GM23338 (cell line): ENCODE measurements around the gene IHH. TPM values are rescaled to one million over a fixed set of nuclear protein-coding genes. Genes with fewer than 3 reads are reported as not detected.

Source experiments
- ATAC-seq: fragments of 200-7000 bp; cut with Tn5 transposase; 3 replicates; pipeline ENCODE4 v1.9.1; 2020
- DNase-seq: peaks from one replicate; pipeline ENCODE4 v3.0.0-alpha.2; 2015; ENCODE audit warnings: low spot score
- H2AFZ ChIP-seq: fragments of 200-600 bp; sonication (generic); 2 replicates; pipeline ENCODE4 v1.8.0; 2016; ENCODE audit warnings: antibody characterized with exemption, mild to moderate bottlenecking, moderate library complexity
- H3F3A ChIP-seq: fragments of 200-600 bp; sonication (generic); replicated peaks from 2 replicates; pipeline ENCODE4 v1.8.0; 2017; ENCODE audit warnings: antibody characterized with exemption, mixed run types, low read depth
- H3K27ac ChIP-seq: fragments of 200-600 bp; sonication (generic); 2 replicates; pipeline ENCODE4 v1.6.1; 2016; ENCODE audit warnings: low read depth
- H3K27me3 ChIP-seq: fragments of 200-600 bp; sonication (generic); 2 replicates; pipeline ENCODE4 v1.8.0; 2016; ENCODE audit warnings: mild to moderate bottlenecking, mixed run types, moderate library complexity; ENCODE audit not compliant: insufficient read depth
- H3K36me3 ChIP-seq: fragments of 200-600 bp; sonication (generic); 2 replicates; pipeline ENCODE4 v1.8.0; 2016; ENCODE audit warnings: mild to moderate bottlenecking; ENCODE audit not compliant: insufficient read depth
- H3K4me1 ChIP-seq: fragments of 200-600 bp; sonication (generic); 2 replicates; pipeline ENCODE4 v1.8.0; 2016; ENCODE audit warnings: mild to moderate bottlenecking, moderate library complexity; ENCODE audit not compliant: insufficient read depth
- H3K4me2 ChIP-seq: fragments of 200-600 bp; sonication (generic); 2 replicates; pipeline ENCODE4 v1.7.1; 2017; ENCODE audit warnings: mixed run types
- H3K4me3 ChIP-seq: fragments of 200-600 bp; sonication (generic); 2 replicates; pipeline ENCODE4 v1.6.1; 2016; ENCODE audit warnings: mixed run types
- H3K79me2 ChIP-seq: fragments of 200-600 bp; sonication (generic); replicated peaks from 2 replicates; pipeline ENCODE4 v1.8.0; 2017; ENCODE audit warnings: mild to moderate bottlenecking; ENCODE audit not compliant: insufficient read depth
- H3K9me2 ChIP-seq: fragments of 200-600 bp; sonication (generic); 2 replicates; pipeline ENCODE4 v1.8.0; 2017; ENCODE audit not compliant: insufficient read depth
- H4K20me1 ChIP-seq: fragments of 200-600 bp; sonication (generic); replicated peaks from 2 replicates; pipeline ENCODE4 v1.8.0; 2017; ENCODE audit warnings: mild to moderate bottlenecking; ENCODE audit not compliant: insufficient read depth
- H3K27ac Mint-ChIP-seq: 2 replicates; pipeline ENCODE4 v1.8.0; 2020; ENCODE audit warnings: inconsistent platforms, mild to moderate bottlenecking, moderate library complexity, mixed read lengths
- H3K27me3 Mint-ChIP-seq: 3 replicates; pipeline ENCODE4 v1.8.0; 2022; ENCODE audit warnings: low read depth, mild to moderate bottlenecking, moderate library complexity, mixed read lengths, inconsistent platforms; ENCODE audit not compliant: insufficient read depth, poor library complexity
- H3K36me3 Mint-ChIP-seq: 3 replicates; pipeline ENCODE4 v1.8.0; 2021; ENCODE audit warnings: low read depth, mild to moderate bottlenecking, inconsistent platforms, moderate library complexity, mixed read lengths
- H3K4me1 Mint-ChIP-seq: 3 replicates; pipeline ENCODE4 v1.8.0; 2020; ENCODE audit warnings: mild to moderate bottlenecking, inconsistent platforms, mixed read lengths
- H3K4me3 Mint-ChIP-seq: 3 replicates; pipeline ENCODE4 v1.8.0; 2021; ENCODE audit warnings: moderate library complexity, mild to moderate bottlenecking, inconsistent platforms, mixed read lengths
- H3K9me3 Mint-ChIP-seq: 3 replicates; pipeline ENCODE4 v1.8.0; 2020; ENCODE audit warnings: moderate library complexity, mild to moderate bottlenecking, inconsistent platforms, mixed read lengths
- CREB1 ChIP-seq: fragments of 250-450 bp; sonication (Bioruptor Pico); IDR thresholded peaks from 2 replicates; pipeline ENCODE4 v1.5.0; 2020; ENCODE audit warnings: low read depth, mild to moderate bottlenecking, moderate library complexity
- EZH2phosphoT487 ChIP-seq: fragments of 200-600 bp; sonication (generic); IDR thresholded peaks from one replicate; pipeline ENCODE4 v1.8.1; 2018; ENCODE audit warnings: antibody characterized with exemption; ENCODE audit not compliant: unreplicated experiment
- JUNB ChIP-seq: IDR thresholded peaks from one replicate; pipeline ENCODE4 v1.6.1; 2016; ENCODE audit warnings: antibody characterized with exemption; ENCODE audit not compliant: unreplicated experiment
- POLR2AphosphoS5 ChIP-seq: IDR thresholded peaks from 2 replicates; pipeline ENCODE4 v1.6.1; 2016; ENCODE audit warnings: antibody characterized with exemption, low read depth
- STAT1 ChIP-seq: IDR thresholded peaks from one replicate; pipeline ENCODE4 v1.6.1; 2016; ENCODE audit warnings: antibody characterized with exemption; ENCODE audit not compliant: unreplicated experiment
- ZNF114 ChIP-seq: fragments of 250-450 bp; sonication (Bioruptor Pico); IDR thresholded peaks from 2 replicates; pipeline ENCODE4 v1.5.0; 2020; ENCODE audit warnings: mild to moderate bottlenecking, moderate library complexity
- polyA plus RNA-seq: library from polyadenylated mRNA; unstranded; fragments of >200 nt; fragmentation: Nextera tagmentation; extraction: Ambion mirVana; gene quantifications from 2 replicates; pipeline ENCODE4 v1.2.1, GENCODE V29; 2016
- total RNA-seq: library from RNA; depleted of rRNA; stranded (reverse); fragments of >200 nt; shearing (Covaris generic); gene quantifications from 2 replicates; pipeline ENCODE4 v1.2.3, GENCODE V29; 2014
- TF ChIP-seq, protein P1 (sequence below): fragments of 250-450 bp; sonication (Bioruptor Pico); IDR thresholded peaks from 2 replicates; pipeline ENCODE4 v1.5.0; 2020; ENCODE audit warnings: mild to moderate bottlenecking, moderate library complexity
- TF ChIP-seq, protein P2 (sequence below), 2 experiments: fragments of 200-600 bp in 1 of 2; sonication (generic) in 1 of 2; conservative IDR thresholded peaks; 2 replicates each; pipeline versions ENCODE4 v1.5.1 to v1.6.1; 2016 to 2017; ENCODE audit warnings: antibody characterized with exemption in 2 of 2, low read depth in 2 of 2, mild to moderate bottlenecking in 2 of 2, moderate library complexity in 1 of 2
- TF ChIP-seq, protein P3 (sequence below): IDR thresholded peaks from one replicate; pipeline ENCODE4 v1.6.1; 2018; ENCODE audit warnings: antibody characterized with exemption; ENCODE audit not compliant: unreplicated experiment
- TF ChIP-seq, protein P4 (sequence below): IDR thresholded peaks from 2 replicates; pipeline ENCODE4 v1.6.1; 2016; ENCODE audit warnings: antibody characterized with exemption

IHH gene
- total and polyA plus RNA-seq, 2 experiments from 2014 or later = not detected

DNA sequence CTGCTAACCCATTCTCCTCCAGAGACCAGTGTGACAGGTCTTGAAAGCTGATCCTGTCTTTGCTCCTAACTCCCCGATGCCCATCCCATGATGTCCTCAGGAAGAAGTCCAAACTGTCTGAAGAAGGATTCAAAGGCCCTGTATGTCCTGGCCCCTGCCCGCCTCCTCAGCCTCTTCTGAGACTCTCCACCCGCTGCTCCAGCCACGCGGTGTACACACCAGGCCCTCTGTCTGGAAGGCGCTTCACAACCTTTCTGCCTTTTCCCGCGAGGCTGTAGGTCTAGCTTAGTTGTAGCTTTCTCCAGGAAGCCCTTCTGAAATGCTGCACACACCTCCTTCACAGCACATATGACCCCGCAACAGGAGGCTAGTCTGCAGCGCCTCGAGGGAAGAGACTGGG, 44.0 kb downstream of the IHH start:
- Histone ChIP-seq H3F3A (no peaks in the 10 kb centered on the region), H3K79me2 (no peaks in the 10 kb centered on the region), H2AFZ (no peak overlapping the region), H3K4me2 (no peak overlapping the region), H3K9me2 (no peaks in the 10 kb centered on the region), H3K27me3 (no peaks in the 10 kb centered on the region), H3K4me1 (no peaks in the 10 kb centered on the region), H3K4me3 (no peak overlapping the region), H3K27ac (no peak overlapping the region), H4K20me1 (no peaks in the 10 kb centered on the region), H3K36me3 (no peaks in the 10 kb centered on the region)
- no peaks in the 10 kb centered on the region for H3K9me3 Mint-ChIP-seq
- no peaks in the 10 kb centered on the region for H3K36me3 Mint-ChIP-seq
- DNase-seq = no peak
- H3K27ac Mint-ChIP-seq = no peak overlapping the region
- no peak for ATAC-seq
- peaks cover 8% of the 10 kb centered on the region for H3K27me3 Mint-ChIP-seq
- no peaks in the 10 kb centered on the region for H3K4me1 Mint-ChIP-seq
- no peak overlapping the region for H3K4me3 Mint-ChIP-seq
- no peak for TF ChIP-seq STAT1

DNA sequence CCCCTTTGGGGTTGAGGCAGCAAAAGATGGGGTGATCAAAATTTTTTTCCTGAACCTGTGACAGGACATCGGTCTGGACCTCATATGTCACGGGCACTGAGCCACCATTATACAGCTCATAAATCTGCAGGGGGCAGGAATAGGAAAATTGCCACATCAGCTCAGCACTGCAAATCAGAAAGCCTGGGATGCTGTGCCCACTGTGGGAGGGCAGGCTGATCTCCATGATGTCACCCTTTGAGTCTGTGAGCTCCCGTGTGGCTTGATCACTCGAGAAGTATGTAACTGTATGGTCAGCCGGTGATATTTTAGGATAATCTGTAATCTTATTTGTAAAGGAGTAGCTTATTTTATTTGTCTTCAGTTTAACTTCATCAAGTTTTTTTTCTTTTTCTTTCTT, 49.8 kb downstream of the IHH start:
- no peaks in the 10 kb centered on the region for H3K79me2 ChIP-seq
- no peaks in the 10 kb centered on the region for H3K4me1 ChIP-seq
- H3K27ac ChIP-seq = no peak overlapping the region
- H3K4me3 ChIP-seq = no peak overlapping the region
- Mint-ChIP-seq H3K36me3 (no peaks in the 10 kb centered on the region), H3K4me1 (no peaks in the 10 kb centered on the region), H3K4me3 (no peak overlapping the region), H3K9me3 (no peaks in the 10 kb centered on the region; the same call in 2 of the 3 replicates), H3K27me3 (peaks cover 8% of the 10 kb centered on the region), H3K27ac (no peak overlapping the region)
- H3K9me2 ChIP-seq = no peaks in the 10 kb centered on the region
- no peak for DNase-seq
- H2AFZ ChIP-seq = no peak overlapping the region
- peaks cover 17% of the 10 kb centered on the region for H3K27me3 ChIP-seq
- no peak overlapping the region for H3K4me2 ChIP-seq
- no peak for ATAC-seq
- no peaks in the 10 kb centered on the region for H3K36me3 ChIP-seq
- H3F3A ChIP-seq = no peaks in the 10 kb centered on the region
- H4K20me1 ChIP-seq = no peaks in the 10 kb centered on the region
- TF ChIP-seq, protein P1, sequence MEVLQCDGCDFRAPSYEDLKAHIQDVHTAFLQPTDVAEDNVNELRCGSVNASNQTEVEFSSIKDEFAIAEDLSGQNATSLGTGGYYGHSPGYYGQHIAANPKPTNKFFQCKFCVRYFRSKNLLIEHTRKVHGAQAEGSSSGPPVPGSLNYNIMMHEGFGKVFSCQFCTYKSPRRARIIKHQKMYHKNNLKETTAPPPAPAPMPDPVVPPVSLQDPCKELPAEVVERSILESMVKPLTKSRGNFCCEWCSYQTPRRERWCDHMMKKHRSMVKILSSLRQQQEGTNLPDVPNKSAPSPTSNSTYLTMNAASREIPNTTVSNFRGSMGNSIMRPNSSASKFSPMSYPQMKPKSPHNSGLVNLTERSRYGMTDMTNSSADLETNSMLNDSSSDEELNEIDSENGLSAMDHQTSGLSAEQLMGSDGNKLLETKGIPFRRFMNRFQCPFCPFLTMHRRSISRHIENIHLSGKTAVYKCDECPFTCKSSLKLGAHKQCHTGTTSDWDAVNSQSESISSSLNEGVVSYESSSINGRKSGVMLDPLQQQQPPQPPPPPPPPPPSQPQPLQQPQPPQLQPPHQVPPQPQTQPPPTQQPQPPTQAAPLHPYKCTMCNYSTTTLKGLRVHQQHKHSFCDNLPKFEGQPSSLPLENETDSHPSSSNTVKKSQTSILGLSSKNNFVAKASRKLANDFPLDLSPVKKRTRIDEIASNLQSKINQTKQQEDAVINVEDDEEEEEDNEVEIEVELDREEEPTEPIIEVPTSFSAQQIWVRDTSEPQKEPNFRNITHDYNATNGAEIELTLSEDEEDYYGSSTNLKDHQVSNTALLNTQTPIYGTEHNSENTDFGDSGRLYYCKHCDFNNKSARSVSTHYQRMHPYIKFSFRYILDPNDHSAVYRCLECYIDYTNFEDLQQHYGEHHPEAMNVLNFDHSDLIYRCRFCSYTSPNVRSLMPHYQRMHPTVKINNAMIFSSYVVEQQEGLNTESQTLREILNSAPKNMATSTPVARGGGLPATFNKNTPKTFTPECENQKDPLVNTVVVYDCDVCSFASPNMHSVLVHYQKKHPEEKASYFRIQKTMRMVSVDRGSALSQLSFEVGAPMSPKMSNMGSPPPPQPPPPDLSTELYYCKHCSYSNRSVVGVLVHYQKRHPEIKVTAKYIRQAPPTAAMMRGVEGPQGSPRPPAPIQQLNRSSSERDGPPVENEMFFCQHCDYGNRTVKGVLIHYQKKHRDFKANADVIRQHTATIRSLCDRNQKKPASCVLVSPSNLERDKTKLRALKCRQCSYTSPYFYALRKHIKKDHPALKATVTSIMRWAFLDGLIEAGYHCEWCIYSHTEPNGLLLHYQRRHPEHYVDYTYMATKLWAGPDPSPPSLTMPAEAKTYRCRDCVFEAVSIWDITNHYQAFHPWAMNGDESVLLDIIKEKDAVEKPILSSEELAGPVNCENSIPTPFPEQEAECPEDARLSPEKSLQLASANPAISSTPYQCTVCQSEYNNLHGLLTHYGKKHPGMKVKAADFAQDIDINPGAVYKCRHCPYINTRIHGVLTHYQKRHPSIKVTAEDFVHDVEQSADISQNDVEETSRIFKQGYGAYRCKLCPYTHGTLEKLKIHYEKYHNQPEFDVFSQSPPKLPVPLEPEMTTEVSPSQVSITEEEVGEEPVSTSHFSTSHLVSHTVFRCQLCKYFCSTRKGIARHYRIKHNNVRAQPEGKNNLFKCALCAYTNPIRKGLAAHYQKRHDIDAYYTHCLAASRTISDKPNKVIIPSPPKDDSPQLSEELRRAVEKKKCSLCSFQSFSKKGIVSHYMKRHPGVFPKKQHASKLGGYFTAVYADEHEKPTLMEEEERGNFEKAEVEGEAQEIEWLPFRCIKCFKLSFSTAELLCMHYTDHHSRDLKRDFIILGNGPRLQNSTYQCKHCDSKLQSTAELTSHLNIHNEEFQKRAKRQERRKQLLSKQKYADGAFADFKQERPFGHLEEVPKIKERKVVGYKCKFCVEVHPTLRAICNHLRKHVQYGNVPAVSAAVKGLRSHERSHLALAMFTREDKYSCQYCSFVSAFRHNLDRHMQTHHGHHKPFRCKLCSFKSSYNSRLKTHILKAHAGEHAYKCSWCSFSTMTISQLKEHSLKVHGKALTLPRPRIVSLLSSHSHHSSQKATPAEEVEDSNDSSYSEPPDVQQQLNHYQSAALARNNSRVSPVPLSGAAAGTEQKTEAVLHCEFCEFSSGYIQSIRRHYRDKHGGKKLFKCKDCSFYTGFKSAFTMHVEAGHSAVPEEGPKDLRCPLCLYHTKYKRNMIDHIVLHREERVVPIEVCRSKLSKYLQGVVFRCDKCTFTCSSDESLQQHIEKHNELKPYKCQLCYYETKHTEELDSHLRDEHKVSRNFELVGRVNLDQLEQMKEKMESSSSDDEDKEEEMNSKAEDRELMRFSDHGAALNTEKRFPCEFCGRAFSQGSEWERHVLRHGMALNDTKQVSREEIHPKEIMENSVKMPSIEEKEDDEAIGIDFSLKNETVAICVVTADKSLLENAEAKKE (CRISPR knock-in tag) = no peak
- no peak for TF ChIP-seq JUNB
- TF ChIP-seq, protein P2, sequence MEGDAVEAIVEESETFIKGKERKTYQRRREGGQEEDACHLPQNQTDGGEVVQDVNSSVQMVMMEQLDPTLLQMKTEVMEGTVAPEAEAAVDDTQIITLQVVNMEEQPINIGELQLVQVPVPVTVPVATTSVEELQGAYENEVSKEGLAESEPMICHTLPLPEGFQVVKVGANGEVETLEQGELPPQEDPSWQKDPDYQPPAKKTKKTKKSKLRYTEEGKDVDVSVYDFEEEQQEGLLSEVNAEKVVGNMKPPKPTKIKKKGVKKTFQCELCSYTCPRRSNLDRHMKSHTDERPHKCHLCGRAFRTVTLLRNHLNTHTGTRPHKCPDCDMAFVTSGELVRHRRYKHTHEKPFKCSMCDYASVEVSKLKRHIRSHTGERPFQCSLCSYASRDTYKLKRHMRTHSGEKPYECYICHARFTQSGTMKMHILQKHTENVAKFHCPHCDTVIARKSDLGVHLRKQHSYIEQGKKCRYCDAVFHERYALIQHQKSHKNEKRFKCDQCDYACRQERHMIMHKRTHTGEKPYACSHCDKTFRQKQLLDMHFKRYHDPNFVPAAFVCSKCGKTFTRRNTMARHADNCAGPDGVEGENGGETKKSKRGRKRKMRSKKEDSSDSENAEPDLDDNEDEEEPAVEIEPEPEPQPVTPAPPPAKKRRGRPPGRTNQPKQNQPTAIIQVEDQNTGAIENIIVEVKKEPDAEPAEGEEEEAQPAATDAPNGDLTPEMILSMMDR (conservative IDR thresholded peaks at IDR 0.05; ENCODE audit: low read depth in 2 of 2) = no peak
- TF ChIP-seq ZNF114 (CRISPR knock-in tag) = no peak
- no peak for TF ChIP-seq CREB1
- TF ChIP-seq POLR2AphosphoS5 = no peak
- TF ChIP-seq, protein P3, sequence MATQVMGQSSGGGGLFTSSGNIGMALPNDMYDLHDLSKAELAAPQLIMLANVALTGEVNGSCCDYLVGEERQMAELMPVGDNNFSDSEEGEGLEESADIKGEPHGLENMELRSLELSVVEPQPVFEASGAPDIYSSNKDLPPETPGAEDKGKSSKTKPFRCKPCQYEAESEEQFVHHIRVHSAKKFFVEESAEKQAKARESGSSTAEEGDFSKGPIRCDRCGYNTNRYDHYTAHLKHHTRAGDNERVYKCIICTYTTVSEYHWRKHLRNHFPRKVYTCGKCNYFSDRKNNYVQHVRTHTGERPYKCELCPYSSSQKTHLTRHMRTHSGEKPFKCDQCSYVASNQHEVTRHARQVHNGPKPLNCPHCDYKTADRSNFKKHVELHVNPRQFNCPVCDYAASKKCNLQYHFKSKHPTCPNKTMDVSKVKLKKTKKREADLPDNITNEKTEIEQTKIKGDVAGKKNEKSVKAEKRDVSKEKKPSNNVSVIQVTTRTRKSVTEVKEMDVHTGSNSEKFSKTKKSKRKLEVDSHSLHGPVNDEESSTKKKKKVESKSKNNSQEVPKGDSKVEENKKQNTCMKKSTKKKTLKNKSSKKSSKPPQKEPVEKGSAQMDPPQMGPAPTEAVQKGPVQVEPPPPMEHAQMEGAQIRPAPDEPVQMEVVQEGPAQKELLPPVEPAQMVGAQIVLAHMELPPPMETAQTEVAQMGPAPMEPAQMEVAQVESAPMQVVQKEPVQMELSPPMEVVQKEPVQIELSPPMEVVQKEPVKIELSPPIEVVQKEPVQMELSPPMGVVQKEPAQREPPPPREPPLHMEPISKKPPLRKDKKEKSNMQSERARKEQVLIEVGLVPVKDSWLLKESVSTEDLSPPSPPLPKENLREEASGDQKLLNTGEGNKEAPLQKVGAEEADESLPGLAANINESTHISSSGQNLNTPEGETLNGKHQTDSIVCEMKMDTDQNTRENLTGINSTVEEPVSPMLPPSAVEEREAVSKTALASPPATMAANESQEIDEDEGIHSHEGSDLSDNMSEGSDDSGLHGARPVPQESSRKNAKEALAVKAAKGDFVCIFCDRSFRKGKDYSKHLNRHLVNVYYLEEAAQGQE = no peak
- no peak for TF ChIP-seq STAT1
- no peak for TF ChIP-seq EZH2phosphoT487
- TF ChIP-seq, protein P4, sequence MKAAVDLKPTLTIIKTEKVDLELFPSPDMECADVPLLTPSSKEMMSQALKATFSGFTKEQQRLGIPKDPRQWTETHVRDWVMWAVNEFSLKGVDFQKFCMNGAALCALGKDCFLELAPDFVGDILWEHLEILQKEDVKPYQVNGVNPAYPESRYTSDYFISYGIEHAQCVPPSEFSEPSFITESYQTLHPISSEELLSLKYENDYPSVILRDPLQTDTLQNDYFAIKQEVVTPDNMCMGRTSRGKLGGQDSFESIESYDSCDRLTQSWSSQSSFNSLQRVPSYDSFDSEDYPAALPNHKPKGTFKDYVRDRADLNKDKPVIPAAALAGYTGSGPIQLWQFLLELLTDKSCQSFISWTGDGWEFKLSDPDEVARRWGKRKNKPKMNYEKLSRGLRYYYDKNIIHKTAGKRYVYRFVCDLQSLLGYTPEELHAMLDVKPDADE = no peak
